Ecto neural progenitor cell (in vitro differentiated cells): ENCODE measurements around the gene BACH2.

Source experiments
- DNase-seq: peaks from one replicate; pipeline ENCODE4 v3.0.0-alpha.2; 2018; ENCODE audit warnings: low spot score

The BACH2 gene

DNA sequence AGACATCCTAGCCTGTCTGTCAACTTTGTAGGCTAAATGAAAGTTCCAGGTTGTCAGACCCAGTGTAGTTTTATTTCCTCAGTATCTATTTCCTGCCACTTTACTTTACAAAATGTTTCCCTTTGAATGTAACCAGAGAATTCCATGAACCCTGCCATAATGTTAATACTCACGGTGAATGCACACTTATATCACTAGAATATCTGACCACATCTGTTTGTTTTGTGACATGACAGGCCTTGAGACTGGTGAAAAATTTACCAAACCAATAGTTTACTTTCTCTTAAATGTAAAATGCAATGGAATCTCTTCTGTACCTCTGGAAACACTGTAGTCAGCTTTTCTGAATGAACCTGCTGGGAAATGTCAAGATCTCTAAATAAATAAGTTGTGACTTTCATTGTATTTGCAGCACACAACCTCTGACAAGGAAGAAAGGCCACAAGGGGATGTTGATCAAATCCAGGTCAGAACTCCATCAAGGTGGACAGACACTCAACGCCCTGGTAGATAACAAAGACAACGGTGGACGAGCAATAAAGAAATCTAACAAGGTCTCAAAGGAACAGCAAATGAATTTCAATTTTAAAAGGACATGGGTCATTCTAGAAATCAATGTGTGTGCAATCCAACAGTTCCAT lies 59.2 kb downstream of the BACH2 start:
- no peak for DNase-seq

DNA sequence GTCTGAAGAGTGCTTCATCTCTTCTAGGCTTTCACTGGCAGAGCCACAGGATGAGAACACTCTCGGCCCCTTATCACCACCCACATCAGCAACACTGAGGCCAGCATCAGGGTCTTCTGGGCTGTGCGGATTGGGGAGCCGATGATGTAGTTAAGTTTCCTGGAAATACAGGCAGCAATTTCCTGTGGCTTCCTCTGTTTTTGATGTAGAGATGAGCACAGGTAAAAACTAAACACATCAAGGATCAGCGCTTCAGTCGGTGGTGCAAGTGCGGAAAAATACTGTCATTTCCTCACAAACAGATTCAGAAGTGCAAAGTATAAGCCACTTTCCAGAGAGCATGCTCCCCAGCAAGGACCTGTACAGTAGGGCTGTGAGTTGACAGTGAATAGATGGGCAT lies 62.6 kb downstream of the BACH2 start:
- no peak for DNase-seq

DNA sequence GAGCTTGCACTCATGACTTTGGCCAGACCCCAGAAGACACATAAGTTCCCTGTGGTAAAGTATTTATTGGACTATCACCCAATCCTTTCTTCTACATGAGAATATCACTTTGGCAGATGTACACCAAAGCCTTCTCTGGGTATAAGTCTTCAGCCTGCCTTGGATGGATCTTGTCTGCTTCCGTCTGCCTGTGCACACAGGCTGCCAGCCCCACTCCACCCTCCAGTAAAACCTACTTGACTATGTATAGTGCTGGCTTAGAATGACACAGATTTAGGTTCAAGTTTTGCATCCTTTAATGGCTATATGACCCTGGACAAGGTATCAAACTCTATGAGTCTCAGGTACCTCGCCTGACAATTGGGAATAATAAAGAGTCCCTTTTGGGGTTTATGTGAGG lies 63.4 kb downstream of the BACH2 start:
- no peak for DNase-seq

DNA sequence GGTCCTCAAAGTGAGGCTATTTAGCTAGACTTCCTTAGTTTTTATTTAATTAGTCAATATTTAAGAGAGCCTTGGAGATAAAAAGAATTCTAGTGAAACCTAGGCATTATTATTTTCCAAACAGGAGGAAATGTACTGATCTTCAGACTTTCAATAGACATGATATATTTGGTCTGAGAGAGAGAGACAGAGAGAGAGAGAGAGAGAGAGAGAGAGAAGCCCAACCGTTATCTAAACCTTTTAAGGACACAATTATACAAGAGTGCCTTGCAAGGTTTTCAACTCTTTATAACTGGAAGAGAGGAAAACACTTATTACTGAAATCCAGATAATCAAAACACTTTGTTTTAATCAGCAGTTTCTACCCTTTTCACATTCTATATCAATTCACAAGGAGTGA lies 64.8 kb downstream of the BACH2 start:
- no peak for DNase-seq

DNA sequence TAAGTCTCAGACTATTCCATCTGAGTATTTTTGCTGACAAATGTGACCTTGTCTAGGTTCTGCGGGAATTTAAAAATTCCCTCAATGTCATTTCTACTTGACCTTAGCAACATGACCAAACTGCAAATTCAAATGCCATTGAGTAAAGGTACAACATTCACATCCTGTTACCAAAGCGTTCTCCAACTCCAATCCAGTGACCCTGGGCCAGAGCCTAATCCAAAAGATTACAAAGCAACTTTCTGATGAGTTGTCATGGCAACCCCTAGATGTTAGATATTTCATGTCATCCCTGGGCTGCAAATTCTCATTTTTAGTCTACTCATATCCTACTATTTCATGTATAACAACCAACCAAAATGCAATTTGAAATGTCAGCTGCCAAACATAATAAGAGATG lies 65.3 kb downstream of the BACH2 start:
- DNase-seq: no peak

DNA sequence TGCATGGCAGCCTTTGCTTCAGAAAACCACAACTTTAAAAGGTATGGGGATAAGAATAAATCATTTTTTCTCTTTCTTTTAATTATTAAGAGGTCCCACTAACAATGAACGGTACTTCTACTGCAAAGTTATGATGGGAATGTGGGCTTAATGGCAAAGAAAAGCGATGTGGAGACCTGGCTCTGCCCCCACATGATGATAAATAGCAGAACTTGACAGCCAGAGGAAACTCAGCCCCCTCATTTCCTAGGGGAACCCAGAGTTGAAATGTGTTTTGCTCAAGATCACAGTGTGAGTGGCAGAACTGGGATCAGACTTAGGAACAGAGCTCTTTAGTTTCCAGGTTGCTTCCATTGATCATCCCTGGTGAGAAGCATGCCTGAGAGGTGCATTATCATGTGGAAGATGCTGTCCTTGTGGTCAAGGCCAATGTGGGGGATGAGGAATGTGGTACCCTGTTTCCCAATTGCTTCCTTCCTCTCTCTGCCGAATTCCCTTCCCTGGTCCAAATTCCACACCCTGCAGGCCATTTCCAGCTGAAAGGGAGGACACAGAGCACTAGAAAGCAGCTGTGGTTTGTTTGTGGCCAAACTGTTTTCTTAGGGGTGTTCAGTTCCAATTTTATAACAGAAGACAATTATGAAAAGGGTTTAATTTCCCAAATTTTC lies 66.0 kb downstream of the BACH2 start:
- no peak for DNase-seq

DNA sequence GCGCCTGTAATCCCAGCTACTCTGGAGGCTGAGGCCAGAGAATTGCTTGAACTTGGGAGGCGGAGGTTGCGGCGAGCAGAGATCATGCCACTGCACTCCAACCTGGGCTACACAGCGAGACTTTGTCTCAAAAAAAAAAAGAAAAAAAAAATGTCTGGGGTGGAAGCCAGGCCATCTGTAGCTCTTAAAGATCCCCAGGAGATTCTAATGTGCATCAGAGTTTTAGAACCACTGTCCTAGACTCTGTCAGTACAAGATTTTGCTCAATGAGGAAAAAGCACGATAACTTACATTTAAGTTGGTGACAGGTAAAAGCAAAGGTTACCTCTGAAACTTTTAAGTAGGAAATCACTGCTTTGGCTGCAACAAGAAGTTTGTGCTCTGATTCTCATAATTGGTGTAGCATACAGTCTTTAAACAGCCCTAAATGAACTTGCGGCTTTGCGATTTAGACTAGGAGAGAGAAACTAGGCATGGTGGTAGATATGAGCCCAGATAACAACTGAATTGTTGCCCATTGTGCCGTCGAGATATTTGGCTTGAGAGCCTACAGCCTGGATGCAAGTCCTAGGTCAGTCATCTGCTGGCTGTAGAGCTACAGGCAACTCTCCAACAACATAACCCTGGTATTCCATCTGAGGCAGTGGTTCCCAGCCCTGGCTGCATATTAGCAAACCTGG lies 67.2 kb downstream of the BACH2 start:
- DNase-seq: no peak

DNA sequence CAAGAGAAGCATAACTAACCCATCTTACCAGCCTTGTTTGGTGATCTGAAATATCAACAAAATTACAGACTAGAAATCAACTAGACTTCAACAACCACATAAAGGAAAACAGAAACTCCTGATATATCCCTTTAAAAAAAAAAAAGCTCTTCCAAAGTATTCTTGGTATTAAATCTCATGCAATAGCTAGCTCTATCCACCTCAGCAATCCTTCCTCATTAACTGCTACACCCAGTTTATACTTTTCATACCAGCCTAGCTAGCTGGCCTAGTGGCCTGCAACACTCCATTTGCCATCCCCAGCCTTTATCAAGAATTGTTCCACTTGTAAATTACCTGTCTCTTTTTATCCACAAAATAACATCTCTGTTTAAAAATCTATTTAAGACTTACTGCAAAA lies 69.0 kb downstream of the BACH2 start:
- no peak for DNase-seq

DNA sequence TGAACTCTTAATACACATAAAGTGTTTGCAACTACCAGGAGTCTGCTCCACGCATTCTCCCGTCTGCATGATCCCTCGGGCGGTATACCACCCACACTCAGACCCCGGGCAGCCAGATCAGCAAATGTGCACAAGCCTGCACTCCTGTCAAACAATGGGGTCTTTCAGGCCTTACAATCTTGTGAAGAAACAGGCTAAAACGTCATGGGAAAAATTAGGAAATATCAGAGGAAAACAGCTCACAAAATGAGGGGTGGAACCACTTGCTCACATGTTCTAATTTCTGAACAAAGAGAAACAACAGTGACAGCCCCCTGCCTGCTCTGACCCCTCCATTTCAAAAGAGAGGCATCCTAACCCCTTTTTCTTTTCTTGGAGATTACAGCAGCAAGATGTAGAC lies 69.4 kb downstream of the BACH2 start:
- DNase-seq: peak; percentile 66

DNA sequence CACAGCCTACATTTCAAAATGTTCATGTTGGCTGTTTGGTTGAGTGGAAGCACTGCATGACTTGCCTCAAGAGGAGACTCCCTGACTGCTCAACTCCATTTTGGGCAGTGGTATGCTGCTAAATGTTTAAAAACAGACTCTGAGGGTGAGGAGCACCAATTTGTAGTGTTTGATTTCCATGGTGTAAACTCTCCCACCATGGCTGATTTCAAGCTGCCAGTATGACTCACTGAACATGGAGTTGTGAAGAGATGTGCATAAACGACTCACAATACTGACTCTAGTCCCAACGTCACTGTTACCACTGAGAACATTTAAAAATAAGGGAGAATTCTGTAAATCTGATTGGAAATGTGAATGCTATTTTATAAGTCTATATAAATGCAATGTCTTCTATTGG lies 70.4 kb downstream of the BACH2 start:
- no peak for DNase-seq

DNA sequence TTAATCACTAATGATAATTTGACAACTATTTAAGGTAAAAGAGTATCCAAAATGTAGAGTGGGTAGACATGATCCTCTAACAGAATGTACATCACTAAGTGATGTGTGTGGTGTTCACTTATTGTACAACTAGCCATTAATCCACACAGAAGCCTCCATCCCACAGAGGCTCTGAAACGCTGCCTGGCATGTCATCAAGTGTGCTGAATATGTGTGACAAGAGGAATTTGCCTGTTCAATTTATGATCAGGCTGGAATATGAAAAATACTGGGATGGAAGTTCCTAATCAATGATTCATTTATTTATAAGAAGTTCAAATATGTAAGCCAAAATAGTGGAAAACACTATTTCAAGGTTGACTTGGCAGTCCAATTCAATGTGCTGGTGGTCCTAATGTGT lies 72.4 kb downstream of the BACH2 start:
- DNase-seq: no peak

DNA sequence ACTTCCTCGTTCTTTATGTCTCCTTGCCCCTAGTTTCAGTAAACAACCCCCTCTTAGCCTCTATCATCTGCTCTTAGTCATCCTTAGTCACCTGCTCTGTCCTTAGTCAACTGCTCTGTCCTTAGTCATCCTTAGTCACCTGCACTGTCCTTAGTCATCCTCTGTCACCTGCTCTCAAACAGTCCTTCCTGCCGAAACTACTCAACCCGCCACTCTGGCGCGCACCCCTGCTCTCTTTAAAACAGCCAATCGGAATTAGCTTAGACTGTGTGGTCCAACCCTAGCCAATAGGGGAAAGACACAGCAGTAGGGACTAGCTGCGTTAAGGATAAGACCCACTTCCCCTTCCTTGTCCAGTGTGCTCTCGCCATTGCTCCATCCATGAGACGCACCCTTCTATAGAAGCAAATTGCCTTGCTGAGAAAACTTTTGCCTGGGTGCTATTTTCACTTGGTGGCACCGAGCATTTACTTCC lies 73.9 kb downstream of the BACH2 start:
- no peak for DNase-seq

DNA sequence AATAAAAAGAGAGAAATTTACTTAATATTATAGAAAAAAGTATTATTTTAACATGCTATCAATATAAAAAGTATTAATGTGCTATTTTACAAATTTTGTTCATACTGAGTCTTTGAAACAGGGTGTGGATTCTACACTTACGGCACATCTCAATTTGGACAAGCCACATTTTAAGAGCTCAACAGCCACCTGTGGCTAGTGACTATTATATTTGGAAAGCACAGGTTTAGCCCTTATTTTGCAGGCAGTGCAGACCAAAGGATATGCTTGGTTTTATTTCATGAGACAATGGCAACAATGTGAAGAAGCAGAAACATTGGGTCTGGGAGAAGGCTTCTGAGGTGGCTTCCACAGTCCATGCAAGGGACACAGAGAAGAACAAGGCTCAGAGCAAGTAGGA lies 74.6 kb downstream of the BACH2 start:
- DNase-seq: no peak

DNA sequence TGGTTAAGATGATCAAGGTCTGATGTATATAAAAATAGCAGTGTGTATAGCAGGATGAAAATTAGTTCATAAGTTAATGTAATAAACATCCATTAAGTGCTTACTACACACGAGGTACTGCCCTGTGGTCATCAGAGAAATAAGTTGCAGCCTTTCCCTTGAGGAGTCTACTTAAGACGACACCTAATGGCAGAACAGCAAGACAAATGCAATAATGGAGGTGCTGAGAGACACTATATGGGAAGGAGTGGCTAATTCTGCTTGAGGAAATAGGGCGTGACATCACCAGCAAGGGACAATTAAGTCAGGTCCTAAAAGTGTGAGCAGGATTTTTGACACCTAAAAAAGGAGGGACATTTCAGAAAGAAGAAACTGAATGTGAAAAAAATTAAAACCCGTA lies 75.2 kb downstream of the BACH2 start:
- DNase-seq: no peak

DNA sequence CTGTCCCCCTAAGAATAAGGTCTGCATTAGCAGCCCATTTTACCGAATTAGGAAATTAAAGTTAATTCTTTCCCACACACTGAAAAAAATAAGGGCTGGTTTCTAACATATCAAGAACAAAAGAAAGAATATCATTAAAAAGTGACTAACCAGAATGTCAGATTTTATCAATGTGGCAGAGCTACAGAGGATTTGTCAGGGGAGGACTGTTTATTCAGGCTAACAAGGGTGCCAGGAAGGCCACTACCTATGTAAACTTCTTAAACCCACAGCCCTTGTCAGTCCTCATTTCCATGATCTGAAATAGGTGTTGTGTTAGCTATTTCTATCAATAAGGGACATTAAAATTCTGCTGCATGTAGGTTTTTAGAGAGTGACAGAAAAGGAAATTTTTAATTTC lies 76.4 kb downstream of the BACH2 start:
- no peak for DNase-seq

DNA sequence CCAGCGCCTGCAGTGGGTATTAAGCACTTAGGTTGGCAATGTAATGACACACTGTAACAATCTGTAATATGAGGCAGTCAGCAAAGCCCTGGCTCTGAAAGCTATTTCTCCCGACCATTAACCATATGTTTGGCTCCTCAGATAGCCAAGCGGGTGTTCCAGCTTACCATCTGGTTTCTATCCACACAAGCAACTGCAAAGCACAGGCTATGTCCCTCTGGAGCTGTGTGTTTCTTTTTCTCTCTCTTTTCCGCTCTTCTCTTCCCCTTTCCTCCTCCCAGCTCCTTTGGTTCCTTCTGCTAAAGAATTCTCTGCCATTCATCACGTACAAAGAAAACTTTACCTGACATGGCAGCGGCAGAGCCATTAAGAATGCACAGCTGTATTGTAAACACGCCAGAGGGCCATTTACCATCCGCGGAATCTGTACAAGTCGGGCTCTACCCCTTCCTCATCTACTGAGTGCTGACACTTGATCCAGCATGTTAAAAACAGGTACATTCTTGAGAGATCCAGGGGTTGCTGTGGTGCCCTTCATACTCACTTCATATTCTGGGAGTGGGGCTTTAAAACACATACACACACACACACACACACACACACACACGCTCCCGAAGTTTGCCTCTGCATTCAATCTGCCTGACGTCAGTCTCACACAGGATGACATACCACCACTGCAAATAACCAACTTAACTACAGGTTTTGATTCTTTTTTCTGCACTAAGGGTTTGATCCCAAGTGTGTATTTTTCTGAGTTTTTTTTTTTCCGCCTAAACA lies 77.2 kb downstream of the BACH2 start:
- DNase-seq: peak; percentile 52

DNA sequence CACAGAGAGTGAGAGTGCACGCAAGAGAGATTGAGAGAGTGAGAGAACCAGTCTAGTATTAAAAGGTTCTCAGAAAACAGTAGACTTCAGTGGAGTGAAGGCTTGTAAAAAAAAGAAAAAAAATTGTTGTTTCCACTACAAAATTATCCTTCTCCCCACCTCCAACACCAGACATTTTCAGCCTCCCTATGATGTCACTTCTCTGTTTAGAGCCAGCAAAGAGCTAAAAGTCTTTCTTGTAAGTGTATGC lies 77.8 kb downstream of the BACH2 start:
- no peak for DNase-seq

DNA sequence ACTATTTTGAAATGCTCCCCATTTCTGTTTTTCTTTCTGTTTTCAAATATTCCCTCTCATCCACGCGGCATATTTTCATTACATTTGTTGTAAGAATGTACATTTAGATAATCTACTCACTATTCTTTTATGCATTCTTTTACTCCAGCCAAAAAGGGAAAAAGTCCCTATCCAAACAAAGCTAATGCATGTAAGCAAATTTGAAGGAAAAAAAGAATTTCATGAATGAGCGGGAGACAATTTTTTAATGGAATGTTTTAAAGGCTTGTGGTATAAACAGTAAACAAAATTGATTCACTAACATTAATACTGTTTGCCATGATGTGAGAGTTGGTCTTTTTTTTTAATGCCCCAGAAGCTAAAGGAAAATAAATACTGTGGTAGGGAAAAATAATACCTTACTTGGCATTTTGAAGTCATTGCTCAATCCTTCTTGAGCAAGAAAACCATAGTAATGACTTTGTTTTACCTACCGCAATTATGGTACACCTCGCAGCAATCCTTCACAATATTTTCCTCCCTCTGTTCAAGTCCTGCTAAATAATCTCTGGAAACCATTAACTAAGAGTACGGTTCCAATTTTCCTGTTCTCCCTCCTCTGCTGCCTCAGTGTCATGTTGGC lies 79.0 kb downstream of the BACH2 start:
- DNase-seq: no peak

DNA sequence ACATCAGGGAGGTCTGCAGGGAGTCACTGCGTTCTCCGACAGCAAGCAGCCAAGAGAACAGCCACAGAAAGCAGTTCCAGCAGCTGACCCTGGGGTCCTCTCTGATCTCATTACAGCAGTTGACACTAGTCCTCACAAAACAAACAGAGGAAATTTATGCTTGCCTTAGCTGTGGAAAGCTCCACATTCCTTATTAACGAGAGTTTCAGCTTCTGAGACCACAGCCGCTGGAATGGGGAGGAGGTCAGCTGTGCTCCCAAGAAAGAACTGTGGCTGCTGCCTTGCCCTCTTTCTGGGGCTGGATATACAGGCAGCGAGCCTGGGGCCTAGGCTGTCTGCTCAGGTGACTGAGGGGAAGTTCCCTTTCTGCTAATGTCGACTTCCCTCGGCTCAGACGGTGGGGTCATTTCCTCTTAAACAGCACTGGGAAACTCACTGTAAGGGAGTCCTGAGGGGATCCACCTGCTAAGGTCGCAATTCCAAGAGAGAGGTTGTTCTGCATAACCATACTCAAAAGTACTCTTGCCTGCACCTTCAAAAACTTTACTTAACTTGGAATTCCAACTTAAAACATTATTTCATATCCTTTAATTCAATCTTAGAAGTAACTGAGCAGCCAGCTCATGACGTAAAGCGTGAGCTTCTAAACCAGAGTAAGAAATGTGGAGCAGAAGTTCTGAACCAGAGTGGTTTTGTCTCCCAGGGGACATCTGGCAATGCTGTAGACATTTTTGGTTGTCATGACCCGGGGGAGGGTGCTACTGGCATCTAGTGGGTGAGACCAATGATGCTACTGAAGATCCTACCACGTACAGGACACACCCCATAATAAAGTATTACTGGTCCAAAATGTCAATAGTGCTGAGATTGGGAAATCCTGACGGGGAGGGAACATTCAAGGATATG lies 80.3 kb downstream of the BACH2 start:
- DNase-seq: no peak

DNA sequence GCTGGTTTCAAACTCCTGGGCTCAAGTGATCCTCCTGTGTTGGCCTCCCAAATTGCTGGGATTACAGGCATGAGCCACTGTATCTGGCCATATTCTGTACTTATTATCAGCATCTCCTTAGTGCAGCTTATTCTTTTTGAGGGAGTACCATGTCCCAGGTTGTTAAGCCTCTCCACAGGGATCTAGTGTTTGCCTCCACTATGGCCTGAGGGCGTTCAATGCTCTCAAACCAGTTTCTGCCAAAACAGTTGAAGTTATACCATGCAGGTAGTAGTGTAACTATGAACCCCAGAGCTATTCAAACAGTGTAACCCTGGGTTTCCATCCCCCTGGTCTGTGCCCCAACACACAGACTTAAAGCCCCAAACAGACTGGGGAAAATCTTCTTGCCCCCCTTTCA lies 81.7 kb downstream of the BACH2 start:
- DNase-seq: no peak

DNA sequence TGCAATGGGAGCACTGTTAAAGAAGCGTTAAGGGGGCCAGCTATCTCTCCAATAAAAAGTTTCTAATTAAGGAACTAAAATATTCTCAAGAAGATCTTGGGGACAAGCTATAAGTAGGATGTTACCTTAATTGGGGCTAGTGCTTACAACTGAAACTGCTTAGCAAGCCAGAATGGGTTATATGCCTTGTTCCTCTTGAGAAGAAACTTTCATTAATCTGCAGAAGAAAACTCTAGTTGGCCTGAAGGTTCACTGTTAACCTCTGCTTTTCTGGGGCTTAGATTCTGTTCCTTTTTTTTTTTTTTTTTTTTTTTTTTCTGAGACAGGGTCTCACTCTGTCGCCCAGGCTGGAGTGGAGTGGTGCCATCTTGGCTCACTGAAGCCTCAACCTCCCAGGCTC lies 82.2 kb downstream of the BACH2 start:
- DNase-seq: no peak

DNA sequence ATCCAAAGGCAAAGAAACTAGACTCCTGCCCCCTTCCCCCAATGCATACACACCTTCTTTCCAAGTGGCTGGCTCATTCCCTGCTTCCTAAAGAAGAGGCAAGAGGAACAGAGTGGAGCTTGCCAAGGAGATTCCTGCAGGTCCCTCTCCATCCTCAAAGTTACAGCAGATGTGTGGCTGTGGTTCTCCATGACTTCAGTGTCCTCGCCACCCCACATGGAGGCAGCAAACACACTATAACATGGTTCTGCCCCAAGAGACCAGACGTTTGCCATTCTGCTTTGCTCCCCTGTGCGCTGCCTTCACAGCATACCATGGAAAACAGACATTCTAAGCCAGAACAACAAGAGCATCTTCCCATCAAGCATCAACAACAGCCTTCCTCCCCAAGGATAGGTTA lies 84.4 kb downstream of the BACH2 start:
- no peak for DNase-seq
